Vagina (tissue), 2 donors: ENCODE measurements around the gene COL5A1. TPM values are rescaled to one million over a fixed set of nuclear protein-coding genes. Genes with fewer than 3 reads are reported as not detected.

Source experiments
- DNase-seq, 2 donors: peaks; one replicate each; pipeline ENCODE4 v3.0.0-alpha.2; 2017; ENCODE audit errors: extremely low spot score in 2 of 2
- H3K27ac ChIP-seq: fragments of 200-600 bp; sonication (generic); one replicate; pipeline ENCODE4 v1.5.1; 2019
- H3K27me3 ChIP-seq: fragments of 200-600 bp; sonication (generic); one replicate; pipeline ENCODE4 v1.5.1; 2019
- H3K36me3 ChIP-seq, 2 donors: fragments of 200-600 bp; sonication (generic); one replicate each; pipeline ENCODE4 v1.5.1; 2017 to 2019
- H3K4me1 ChIP-seq: fragments of 200-600 bp; sonication (generic); one replicate; pipeline ENCODE4 v1.5.1; 2019
- H3K4me3 ChIP-seq, 2 donors: fragments of 200-600 bp; sonication (generic); 1 replicate in 1 of 2; 2 replicates in 1 of 2; pipeline ENCODE4 v1.5.1; 2016 to 2019
- H3K9me3 ChIP-seq: fragments of 200-600 bp; sonication (generic); one replicate; pipeline ENCODE4 v1.5.1; 2019
- POLR2A ChIP-seq, 2 donors: fragments of 450-650 bp; IDR thresholded peaks; one replicate each; pipeline ENCODE4 v1.6.1; 2017; ENCODE audit warnings: antibody characterized with exemption in 2 of 2, mild to moderate bottlenecking in 2 of 2, moderate library complexity in 2 of 2
- POLR2AphosphoS5 ChIP-seq, 2 donors: sonication (generic); formaldehyde crosslinking; IDR thresholded peaks; one replicate each; pipeline ENCODE4 v1.9.0; 2017; ENCODE audit warnings: antibody characterized with exemption in 2 of 2, mild to moderate bottlenecking in 2 of 2, low read depth in 1 of 2; ENCODE audit not compliant: insufficient read depth in 1 of 2
- intact Hi-C: fragments of 100-400 bp; cut with DNase I; formaldehyde crosslinking; loops from one replicate; pipeline ENCODE4 v1.15.1; 2023
- total RNA-seq: library from RNA; depleted of rRNA; stranded (reverse); fragments of >200 nt; gene quantifications from one replicate; pipeline ENCODE4 v1.2.3, GENCODE V29; 2016
- TF ChIP-seq, protein P1 (sequence below), 3 experiments: fragments of 450-650 bp in 2 of 3; fragments of 200-600 bp in 1 of 3; sonication (generic) in 1 of 3; IDR thresholded peaks; one replicate each; pipeline ENCODE4 v1.5.1; 2017 to 2019; ENCODE audit warnings: antibody characterized with exemption in 3 of 3, mild to moderate bottlenecking in 2 of 3, moderate library complexity in 2 of 3

COL5A1 gene
- total RNA-seq, 1 donor from 2014 or later = 36.6 TPM

GRCh38 chr9:134625361-134626068 is 16.1 kb upstream of the COL5A1 start:
- no peak overlapping the region for H3K27ac ChIP-seq
- intact Hi-C loops = no loop called here
- H3K4me3 ChIP-seq = no peak overlapping the region
- no peaks in the 10 kb centered on the region for H3K36me3 ChIP-seq
- DNase-seq = no peak
- no peaks in the 10 kb centered on the region for H3K9me3 ChIP-seq
- H3K27me3 ChIP-seq = no peaks in the 10 kb centered on the region
- peaks cover 18% of the 10 kb centered on the region for H3K4me1 ChIP-seq
- no peak for TF ChIP-seq POLR2AphosphoS5 (IDR thresholded peaks at IDR 0.05; ENCODE audit: insufficient read depth in 1 of 2, low read depth in 1 of 2)
- TF ChIP-seq POLR2A (IDR thresholded peaks at IDR 0.05) = no peak
- TF ChIP-seq, protein P1, sequence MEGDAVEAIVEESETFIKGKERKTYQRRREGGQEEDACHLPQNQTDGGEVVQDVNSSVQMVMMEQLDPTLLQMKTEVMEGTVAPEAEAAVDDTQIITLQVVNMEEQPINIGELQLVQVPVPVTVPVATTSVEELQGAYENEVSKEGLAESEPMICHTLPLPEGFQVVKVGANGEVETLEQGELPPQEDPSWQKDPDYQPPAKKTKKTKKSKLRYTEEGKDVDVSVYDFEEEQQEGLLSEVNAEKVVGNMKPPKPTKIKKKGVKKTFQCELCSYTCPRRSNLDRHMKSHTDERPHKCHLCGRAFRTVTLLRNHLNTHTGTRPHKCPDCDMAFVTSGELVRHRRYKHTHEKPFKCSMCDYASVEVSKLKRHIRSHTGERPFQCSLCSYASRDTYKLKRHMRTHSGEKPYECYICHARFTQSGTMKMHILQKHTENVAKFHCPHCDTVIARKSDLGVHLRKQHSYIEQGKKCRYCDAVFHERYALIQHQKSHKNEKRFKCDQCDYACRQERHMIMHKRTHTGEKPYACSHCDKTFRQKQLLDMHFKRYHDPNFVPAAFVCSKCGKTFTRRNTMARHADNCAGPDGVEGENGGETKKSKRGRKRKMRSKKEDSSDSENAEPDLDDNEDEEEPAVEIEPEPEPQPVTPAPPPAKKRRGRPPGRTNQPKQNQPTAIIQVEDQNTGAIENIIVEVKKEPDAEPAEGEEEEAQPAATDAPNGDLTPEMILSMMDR (IDR thresholded peaks at IDR 0.05) = no peak

DNA sequence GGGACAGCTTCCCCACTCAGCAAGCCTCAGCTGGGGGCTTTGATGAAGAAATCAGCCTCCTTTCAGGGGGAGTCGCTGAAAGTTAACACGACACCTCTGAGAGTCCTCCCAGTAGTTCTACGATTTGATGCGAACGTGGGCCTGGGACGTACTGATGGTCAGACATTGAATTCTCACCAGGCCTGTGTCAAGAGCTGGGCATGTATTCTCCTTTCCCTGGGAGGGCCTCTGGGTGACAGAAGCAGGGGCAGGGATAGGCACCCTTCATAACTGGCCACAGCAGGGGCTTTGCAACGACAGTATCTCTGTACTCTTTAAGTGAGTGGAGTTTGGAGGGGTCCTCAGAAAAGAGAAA is 15.6 kb upstream of the COL5A1 start:
- DNase-seq = no peak
- peaks cover 18% of the 10 kb centered on the region for H3K4me1 ChIP-seq
- no peak overlapping the region for H3K4me3 ChIP-seq
- TF ChIP-seq POLR2A (IDR thresholded peaks at IDR 0.05) (no peak), POLR2AphosphoS5 (IDR thresholded peaks at IDR 0.05; ENCODE audit: insufficient read depth in 1 of 2, low read depth in 1 of 2) (no peak)
- TF ChIP-seq, protein P1 (IDR thresholded peaks at IDR 0.05) = no peak
- no peak overlapping the region for H3K27ac ChIP-seq
- no peaks in the 10 kb centered on the region for H3K9me3 ChIP-seq
- H3K27me3 ChIP-seq = no peaks in the 10 kb centered on the region
- intact Hi-C loops = no loop called here
- H3K36me3 ChIP-seq = no peaks in the 10 kb centered on the region

DNA sequence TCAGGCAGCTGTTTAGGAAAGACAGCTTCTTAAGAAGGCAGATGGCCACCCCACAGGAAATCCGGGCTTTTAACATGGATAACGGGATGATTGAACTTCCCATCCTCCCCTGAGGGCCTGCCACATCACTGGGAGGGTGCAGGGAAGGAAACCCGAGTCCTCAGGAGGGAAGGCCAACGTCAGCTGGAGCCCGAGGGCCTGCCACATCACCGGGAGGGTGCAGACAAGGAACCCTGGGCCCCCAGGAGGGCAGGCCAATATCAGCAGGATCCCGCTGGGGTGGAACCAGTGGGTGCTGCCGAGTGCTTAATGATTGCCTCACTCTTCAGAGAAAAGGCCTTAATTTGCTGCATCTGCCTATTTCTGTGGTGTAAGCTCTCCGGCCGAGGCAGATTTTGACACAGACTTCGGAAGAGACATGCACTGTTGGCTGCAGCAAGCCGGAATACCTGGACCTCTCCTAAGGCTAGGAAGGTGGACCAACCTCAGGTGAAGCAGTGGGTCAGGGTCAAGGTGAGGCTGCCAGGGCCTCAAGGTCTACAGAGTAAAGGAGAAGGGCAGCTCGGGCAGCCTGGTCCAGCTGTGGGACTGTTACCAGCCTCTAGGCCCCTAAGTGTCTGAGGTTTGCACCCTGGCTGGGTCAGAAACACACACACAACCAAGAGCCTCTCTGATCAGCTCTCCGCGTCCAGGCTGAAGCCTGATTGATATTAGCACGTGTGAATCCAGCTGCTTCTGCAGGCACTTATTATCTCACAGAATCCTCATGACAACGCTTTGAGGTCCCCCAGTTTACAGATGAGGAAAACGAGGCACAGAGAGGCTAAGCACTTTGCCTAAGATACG is 14.8 kb upstream of the COL5A1 start:
- H3K27me3 ChIP-seq = no peaks in the 10 kb centered on the region
- H3K4me3 ChIP-seq = no peak overlapping the region
- no peaks in the 10 kb centered on the region for H3K9me3 ChIP-seq
- H3K4me1 ChIP-seq = peaks cover 18% of the 10 kb centered on the region
- intact Hi-C loops = no loop called here
- TF ChIP-seq POLR2AphosphoS5 (IDR thresholded peaks at IDR 0.05; ENCODE audit: insufficient read depth in 1 of 2, low read depth in 1 of 2) (no peak), POLR2A (IDR thresholded peaks at IDR 0.05) (no peak)
- TF ChIP-seq, protein P1 (IDR thresholded peaks at IDR 0.05) = no peak
- H3K27ac ChIP-seq = no peak overlapping the region
- H3K36me3 ChIP-seq = no peaks in the 10 kb centered on the region
- no peak for DNase-seq

GRCh38 chr9:134627417-134628353 is 13.9 kb upstream of the COL5A1 start:
- H3K36me3 ChIP-seq = no peaks in the 10 kb centered on the region
- no peak overlapping the region for H3K27ac ChIP-seq
- peaks cover 18% of the 10 kb centered on the region for H3K4me1 ChIP-seq
- H3K27me3 ChIP-seq = no peaks in the 10 kb centered on the region
- DNase-seq = no peak
- no peak overlapping the region for H3K4me3 ChIP-seq
- no peaks in the 10 kb centered on the region for H3K9me3 ChIP-seq
- intact Hi-C loops = no loop called here
- no peak for TF ChIP-seq POLR2A (IDR thresholded peaks at IDR 0.05)
- TF ChIP-seq, protein P1 (IDR thresholded peaks at IDR 0.05) = no peak
